ENCODE data around the gene ZNF564. TPM values are rescaled to one million over a fixed set of nuclear protein-coding genes. Genes with fewer than 3 reads are reported as not detected.

Gene ZNF564
- total and polyA plus RNA-seq, 2 experiments from 2014 or later: 7.1 to 8.6 TPM

GRCh38 chr19:12484371-12485051 lies 66.8 kb downstream of the ZNF564 start, which contains the start of gene ZNF709:
Gene ZNF709, minus strand, starts transcription at chr19:12484816. Its CDS starts 159 bp downstream, at chr19:12484657.
- no peaks in the 10 kb centered on the region for H3K36me3 ChIP-seq (ENCODE audit: insufficient read depth)
- H3K4me3 Mint-ChIP-seq: peak within 1 kb of the TSS; percentile 89
- H3K27ac Mint-ChIP-seq: peak within 1 kb of the TSS; percentile 89
- peaks cover 13% of the 10 kb centered on the region; the same call in 1 of the 2 replicates for H3K4me1 ChIP-seq (ENCODE audit: insufficient read depth)
- H3K4me3 ChIP-seq: peak within 1 kb of the TSS; percentile 58
- H3K4me2 ChIP-seq: peak within 1 kb of the TSS; percentile 83
- no peak for TF ChIP-seq ZNF331 (CRISPR knock-in tag; IDR thresholded peaks at IDR 0.05; ENCODE audit: low read depth)
- no peak for TF ChIP-seq NANOG (IDR thresholded peaks at IDR 0.05; ENCODE audit: borderline replicate concordance)
- no peak for TF ChIP-seq ZNF462 (CRISPR knock-in tag; IDR thresholded peaks at IDR 0.05)
- TF ChIP-seq POLR2AphosphoS5 (IDR thresholded peaks at IDR 0.05; ENCODE audit: low read depth): peak; percentile 100
- TF ChIP-seq CREB1 (CRISPR knock-in tag; IDR thresholded peaks at IDR 0.05; ENCODE audit: low read depth): peak; percentile 66; the same call in 1 of the 2 replicates
- peaks cover 4% of the 10 kb centered on the region; the same call in 2 of the 3 replicates for H3K9me3 Mint-ChIP-seq
- peaks cover 17% of the 10 kb centered on the region for H3K27me3 ChIP-seq (ENCODE audit: insufficient read depth)
- H3F3A ChIP-seq (replicated peaks; ENCODE audit: low read depth): no peaks in the 10 kb centered on the region
- H3K27me3 Mint-ChIP-seq (ENCODE audit: insufficient read depth, low read depth, poor library complexity): peaks cover 3% of the 10 kb centered on the region
- peaks cover 10% of the 10 kb centered on the region; the same call in 2 of the 3 replicates for H3K4me1 Mint-ChIP-seq
- ATAC-seq (peak; percentile 97), DNase-seq (ENCODE audit: low spot score) (peak; percentile 97)
- H4K20me1 ChIP-seq (replicated peaks; ENCODE audit: insufficient read depth): peaks cover 8% of the 10 kb centered on the region; the same call in 1 of the 2 replicates
- H3K9me2 ChIP-seq (ENCODE audit: insufficient read depth): no peaks in the 10 kb centered on the region
- peak within 1 kb of the TSS; percentile 91 for H2AFZ ChIP-seq
- no peak within 1 kb of the TSS for H3K27ac ChIP-seq (ENCODE audit: low read depth)
- no peaks in the 10 kb centered on the region; the same call in 2 of the 3 replicates for H3K36me3 Mint-ChIP-seq (ENCODE audit: low read depth)
- 0 out of 2 replicates have a peak, but pooled peaks cover 3% of the 10 kb centered on the region for H3K79me2 ChIP-seq (replicated peaks; ENCODE audit: insufficient read depth)
